Neural cell (in vitro differentiated cells): Measurements from ENCODE around the gene ADGRL1. TPM values are rescaled to one million over a fixed set of nuclear protein-coding genes. Genes with fewer than 3 reads are reported as not detected.

Experiments used
- H2AFZ ChIP-seq: fragments of 200-600, 300-800 bp; sonication (generic), shearing (Covaris generic); 2 replicates; pipeline ENCODE4 v1.6.0; 2014; ENCODE audit warnings: low read depth, mild to moderate bottlenecking, antibody characterized with exemption, low read length, moderate library complexity
- H3F3A ChIP-seq: fragments of 200-600 bp; shearing (Covaris generic); 2 replicates; pipeline ENCODE4 v1.6.1; 2016; ENCODE audit warnings: mild to moderate bottlenecking, moderate library complexity, mixed read lengths, antibody characterized with exemption, low read length; ENCODE audit not compliant: insufficient read depth, poor library complexity, severe bottlenecking
- H3K27ac ChIP-seq: fragments of 200-600, 300-800 bp; sonication (generic), shearing (Covaris generic); 2 replicates; pipeline ENCODE4 v1.5.1; 2014; ENCODE audit warnings: mild to moderate bottlenecking, low read length, moderate library complexity
- H3K27me3 ChIP-seq: fragments of 300-800, 200-600 bp; sonication (generic), shearing (Covaris generic); 2 replicates; pipeline ENCODE4 v1.6.0; 2014; ENCODE audit warnings: mild to moderate bottlenecking, low read depth, low read length, moderate library complexity; ENCODE audit not compliant: insufficient read depth
- H3K36me3 ChIP-seq: fragments of 300-800, 200-600 bp; sonication (generic), shearing (Covaris generic); 2 replicates; pipeline ENCODE4 v1.5.1; 2014; ENCODE audit warnings: mild to moderate bottlenecking, antibody characterized with exemption, low read length, moderate library complexity; ENCODE audit not compliant: insufficient read depth
- H3K4me2 ChIP-seq: fragments of 300-800, 200-600 bp; sonication (generic), shearing (Covaris generic); 2 replicates; pipeline ENCODE4 v1.6.0; 2014; ENCODE audit warnings: mild to moderate bottlenecking, low read length
- H3K4me3 ChIP-seq: fragments of 300-800, 200-600 bp; sonication (generic), shearing (Covaris generic); 2 replicates; pipeline ENCODE4 v1.5.1; 2014; ENCODE audit warnings: mild to moderate bottlenecking, low read length, moderate library complexity
- H3K79me2 ChIP-seq: fragments of 200-600 bp; shearing (Covaris generic); replicated peaks from 2 replicates; pipeline ENCODE4 v1.6.0; 2014; ENCODE audit warnings: mild to moderate bottlenecking, low read length, moderate library complexity; ENCODE audit not compliant: insufficient read depth
- H3K9ac ChIP-seq: fragments of 300-800, 200-600 bp; sonication (generic), shearing (Covaris generic); 2 replicates; pipeline ENCODE4 v1.6.1; 2016; ENCODE audit warnings: mild to moderate bottlenecking, low read length, mixed read lengths
- H3K9me2 ChIP-seq: fragments of 200-600 bp; shearing (Covaris generic); 2 replicates; pipeline ENCODE4 v1.6.1; 2016; ENCODE audit warnings: mild to moderate bottlenecking, low read length, mixed read lengths; ENCODE audit not compliant: insufficient read depth
- H3K9me3 ChIP-seq: fragments of 200-600, 300-800 bp; sonication (generic), shearing (Covaris generic); 2 replicates; pipeline ENCODE4 v1.6.1; 2016; ENCODE audit warnings: mild to moderate bottlenecking, mixed run types, low read length, moderate library complexity, mixed read lengths
- H4K20me1 ChIP-seq: fragments of 200-600 bp; shearing (Covaris generic); 2 replicates; pipeline ENCODE4 v1.6.1; 2016; ENCODE audit warnings: mild to moderate bottlenecking, mixed run types; ENCODE audit not compliant: insufficient read depth
- EP300 ChIP-seq: fragments of 450-650 bp; conservative IDR thresholded peaks from 2 replicates; pipeline ENCODE4 v1.6.1; 2014; ENCODE audit warnings: antibody characterized with exemption, mild to moderate bottlenecking, moderate library complexity; ENCODE audit not compliant: poor library complexity, severe bottlenecking
- EZH2 ChIP-seq: fragments of 200-600, 300-800 bp; shearing (Covaris generic), sonication (generic); IDR thresholded peaks from 2 replicates; pipeline ENCODE4 v1.6.1; 2014; ENCODE audit warnings: antibody characterized with exemption, low read length, borderline replicate concordance, mild to moderate bottlenecking; ENCODE audit not compliant: insufficient read depth, poor library complexity, severe bottlenecking
- MXI1 ChIP-seq: fragments of 450-650 bp; conservative IDR thresholded peaks from 2 replicates; pipeline ENCODE4 v1.6.1; 2014; ENCODE audit warnings: antibody characterized with exemption, mild to moderate bottlenecking; ENCODE audit not compliant: poor library complexity, severe bottlenecking
- POLR2AphosphoS5 ChIP-seq: IDR thresholded peaks from 2 replicates; pipeline ENCODE4 v1.6.1; 2012
- RAD21 ChIP-seq: fragments of 450-650 bp; conservative IDR thresholded peaks from 2 replicates; pipeline ENCODE4 v1.6.1; 2014; ENCODE audit warnings: antibody characterized with exemption, mild to moderate bottlenecking, moderate library complexity
- REST ChIP-seq: IDR thresholded peaks from 2 replicates; pipeline ENCODE4 v1.6.1; 2012; ENCODE audit warnings: borderline replicate concordance
- SMC3 ChIP-seq: fragments of 450-650 bp; conservative IDR thresholded peaks from 2 replicates; pipeline ENCODE4 v1.6.1; 2014; ENCODE audit warnings: antibody characterized with exemption, mild to moderate bottlenecking, moderate library complexity; ENCODE audit not compliant: poor library complexity
- TAF1 ChIP-seq: IDR thresholded peaks from 2 replicates; pipeline ENCODE4 v1.6.1; 2012; ENCODE audit warnings: low read depth
- polyA plus RNA-seq: library from polyadenylated mRNA; depleted of rRNA; stranded (reverse); fragments of >200 nt; gene quantifications from 2 replicates; pipeline ENCODE4 v1.2.3, GENCODE V29; 2014
- TF ChIP-seq, protein P1 (sequence below): fragments of 450-650 bp; IDR thresholded peaks from 2 replicates; pipeline ENCODE4 v1.5.1; 2014; ENCODE audit warnings: antibody characterized with exemption, mild to moderate bottlenecking, moderate library complexity; ENCODE audit not compliant: poor library complexity, severe bottlenecking

Gene ADGRL1
- polyA plus RNA-seq, 1 donor from 2014 or later = 22.2 TPM

- no peaks in the 10 kb centered on the region for H3F3A ChIP-seq
- no peak overlapping the region for H3K27ac ChIP-seq
- H2AFZ ChIP-seq = no peak overlapping the region
- TF ChIP-seq RAD21 (no peak), POLR2AphosphoS5 (no peak), SMC3 (no peak), TAF1 (no peak), EZH2 (no peak), MXI1 (no peak), REST (no peak), EP300 (no peak)
- TF ChIP-seq, protein P1, sequence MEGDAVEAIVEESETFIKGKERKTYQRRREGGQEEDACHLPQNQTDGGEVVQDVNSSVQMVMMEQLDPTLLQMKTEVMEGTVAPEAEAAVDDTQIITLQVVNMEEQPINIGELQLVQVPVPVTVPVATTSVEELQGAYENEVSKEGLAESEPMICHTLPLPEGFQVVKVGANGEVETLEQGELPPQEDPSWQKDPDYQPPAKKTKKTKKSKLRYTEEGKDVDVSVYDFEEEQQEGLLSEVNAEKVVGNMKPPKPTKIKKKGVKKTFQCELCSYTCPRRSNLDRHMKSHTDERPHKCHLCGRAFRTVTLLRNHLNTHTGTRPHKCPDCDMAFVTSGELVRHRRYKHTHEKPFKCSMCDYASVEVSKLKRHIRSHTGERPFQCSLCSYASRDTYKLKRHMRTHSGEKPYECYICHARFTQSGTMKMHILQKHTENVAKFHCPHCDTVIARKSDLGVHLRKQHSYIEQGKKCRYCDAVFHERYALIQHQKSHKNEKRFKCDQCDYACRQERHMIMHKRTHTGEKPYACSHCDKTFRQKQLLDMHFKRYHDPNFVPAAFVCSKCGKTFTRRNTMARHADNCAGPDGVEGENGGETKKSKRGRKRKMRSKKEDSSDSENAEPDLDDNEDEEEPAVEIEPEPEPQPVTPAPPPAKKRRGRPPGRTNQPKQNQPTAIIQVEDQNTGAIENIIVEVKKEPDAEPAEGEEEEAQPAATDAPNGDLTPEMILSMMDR = no peak
- H3K9me3 ChIP-seq = no peaks in the 10 kb centered on the region
- H3K79me2 ChIP-seq = peaks cover 29% of the 10 kb centered on the region
- no peaks in the 10 kb centered on the region for H3K27me3 ChIP-seq
- no peak overlapping the region for H3K9ac ChIP-seq
- H4K20me1 ChIP-seq = no peaks in the 10 kb centered on the region
- no peak overlapping the region for H3K4me3 ChIP-seq
- H3K36me3 ChIP-seq = no peaks in the 10 kb centered on the region
- no peaks in the 10 kb centered on the region for H3K9me2 ChIP-seq
- H3K4me2 ChIP-seq = no peak overlapping the region
These were observed 91.5 kb downstream of the ADGRL1 start for GRCh38 chr19:14114439-14114838.

DNA sequence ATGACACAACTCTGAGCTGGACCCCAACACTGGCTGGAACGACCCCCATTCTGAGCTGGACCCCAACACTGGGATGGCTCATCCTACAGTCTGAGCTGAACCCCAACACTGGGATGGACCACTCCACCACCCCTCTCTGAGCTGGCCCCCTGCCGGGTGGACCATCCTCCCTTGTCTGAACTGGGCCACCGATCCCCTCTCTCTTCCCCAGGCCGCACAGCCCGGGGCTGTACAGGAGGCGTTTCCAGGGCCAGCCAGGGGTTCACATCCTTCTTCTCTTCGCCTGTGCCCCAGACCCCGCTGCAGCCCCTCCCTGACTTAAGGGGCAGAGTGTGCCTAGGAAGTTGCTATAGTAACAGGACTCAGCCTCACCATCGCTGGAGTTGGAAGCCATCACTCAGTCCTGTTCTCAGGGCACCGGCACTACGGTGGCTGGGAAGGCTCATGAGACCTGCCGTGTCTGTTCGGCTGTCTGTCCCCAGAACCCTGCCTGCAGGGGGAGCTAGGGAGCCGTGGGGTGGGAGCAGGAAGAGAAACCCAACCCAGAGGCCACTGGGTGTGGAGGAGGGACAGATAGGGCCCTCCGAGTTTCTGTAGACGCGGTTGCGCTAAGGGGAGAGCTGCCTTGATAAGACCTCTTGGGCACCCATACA is 92.1 kb downstream of the ADGRL1 start:
- Histone ChIP-seq H4K20me1 (no peaks in the 10 kb centered on the region), H3K4me3 (no peak overlapping the region), H3K27me3 (no peaks in the 10 kb centered on the region), H2AFZ (no peak overlapping the region), H3K9ac (no peak overlapping the region), H3F3A (no peaks in the 10 kb centered on the region), H3K36me3 (no peaks in the 10 kb centered on the region), H3K9me2 (no peaks in the 10 kb centered on the region), H3K9me3 (no peaks in the 10 kb centered on the region), H3K79me2 (peaks cover 29% of the 10 kb centered on the region), H3K4me2 (no peak overlapping the region), H3K27ac (no peak overlapping the region)
- TF ChIP-seq SMC3 = no peak
- TF ChIP-seq, protein P1 = peak; percentile 10
